ENCODE data around the gene ALOXE3. TPM values are rescaled to one million over a fixed set of nuclear protein-coding genes. Genes with fewer than 3 reads are reported as not detected.

ALOXE3 gene
- total RNA-seq, 4 donors from 2014 or later: not detected

- peak in 1 of 2 donors; percentile 15 for TF ChIP-seq POLR2A (IDR thresholded peaks at IDR 0.05)
- TF ChIP-seq CTCF (IDR thresholded peaks at IDR 0.05 in 4 of 5, conservative IDR thresholded peaks at IDR 0.05 in 1 of 5): no peak
- no peak for DNase-seq
- peaks cover 50 to 69% of the 10 kb centered on the region in 2 donors for H3K4me1 ChIP-seq
- no peak overlapping the region for H3K4me3 ChIP-seq
- peak overlapping the region; percentile 98 to 100 (median 100) for H3K27ac ChIP-seq
- intact Hi-C loops (cut with DNase I; ENCODE audit: low total_unique reads) (no loop called here), in situ Hi-C loops (cut with MboI; ENCODE audit: low sequenced_read_pairs in 4 of 4) (no loop called here)
- no peak for ATAC-seq
- H3K36me3 ChIP-seq: peaks cover 25 to 94% of the 10 kb centered on the region in 2 donors
- no peaks in the 10 kb centered on the region for H3K27me3 ChIP-seq
- no peaks in the 10 kb centered on the region for H3K9me3 ChIP-seq
These were observed 25.5 kb upstream of the ALOXE3 start for GRCh38 chr17:8143581-8144400.

DNA sequence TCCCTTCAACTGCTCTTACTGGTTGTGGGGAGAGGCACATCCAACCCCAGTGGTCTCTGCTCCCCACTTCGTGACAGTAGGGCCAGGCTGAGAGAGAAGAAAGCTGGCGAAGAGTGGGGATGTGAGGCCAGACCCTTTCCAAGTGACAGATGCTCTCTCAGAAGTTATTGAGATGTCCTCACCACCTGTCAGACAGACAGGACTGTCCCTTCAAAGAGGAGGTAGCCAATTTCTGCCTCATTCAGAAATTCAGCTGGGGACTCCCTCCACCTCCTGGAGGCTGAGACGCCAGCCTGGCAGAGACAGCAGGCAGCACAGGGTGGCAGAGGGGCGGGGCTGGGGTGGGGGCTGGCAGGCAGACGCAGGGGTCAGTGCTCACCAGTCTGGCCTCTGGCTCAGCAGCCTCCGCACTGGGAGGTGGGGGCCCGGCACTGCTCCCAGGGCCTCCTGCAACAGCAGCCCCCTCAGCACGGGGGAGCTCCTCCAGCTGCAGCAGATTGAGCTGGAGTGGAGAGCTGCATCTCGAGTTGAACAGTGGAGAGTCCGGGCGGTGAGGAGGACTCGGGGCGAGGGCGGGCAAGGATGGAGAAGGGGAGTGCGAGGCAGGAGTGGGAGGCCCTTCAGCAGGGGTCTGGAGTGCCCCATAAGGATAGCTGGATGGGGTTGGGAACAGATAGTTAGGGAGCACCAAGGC, 24.7 kb upstream of the ALOXE3 start:
- Histone ChIP-seq H3K4me3 (no peak overlapping the region), H3K4me1 (peaks cover 45 to 66% of the 10 kb centered on the region in 2 donors), H3K36me3 (peaks cover 24 to 86% of the 10 kb centered on the region in 2 donors), H3K27me3 (no peaks in the 10 kb centered on the region), H3K9me3 (no peaks in the 10 kb centered on the region), H3K27ac (peak overlapping the region; percentile 98 to 100 (median 100))
- TF ChIP-seq CTCF (IDR thresholded peaks at IDR 0.05 in 4 of 5, conservative IDR thresholded peaks at IDR 0.05 in 1 of 5) (no peak), POLR2A (IDR thresholded peaks at IDR 0.05) (no peak)
- in situ Hi-C loops (cut with MboI; ENCODE audit: low sequenced_read_pairs in 4 of 4) (no loop called here), intact Hi-C loops (cut with DNase I; ENCODE audit: low total_unique reads) (no loop called here)
- ATAC-seq: no peak
- no peak for DNase-seq

GRCh38 chr17:8142158-8142886, 24.0 kb upstream of the ALOXE3 start:
- no peak for DNase-seq
- Histone ChIP-seq H3K4me1 (peaks cover 40 to 66% of the 10 kb centered on the region in 2 donors), H3K9me3 (no peaks in the 10 kb centered on the region), H3K27me3 (no peaks in the 10 kb centered on the region), H3K36me3 (peaks cover 20 to 79% of the 10 kb centered on the region in 2 donors), H3K27ac (peak overlapping the region; percentile 98 to 100 (median 100)), H3K4me3 (no peak overlapping the region)
- intact Hi-C loops (cut with DNase I; ENCODE audit: low total_unique reads) (no loop called here), in situ Hi-C loops (cut with MboI; ENCODE audit: low sequenced_read_pairs in 4 of 4) (no loop called here)
- TF ChIP-seq POLR2A (IDR thresholded peaks at IDR 0.05) (peak in 1 of 2 donors; percentile 11), CTCF (IDR thresholded peaks at IDR 0.05 in 4 of 5, conservative IDR thresholded peaks at IDR 0.05 in 1 of 5) (no peak)
- no peak for ATAC-seq

DNA sequence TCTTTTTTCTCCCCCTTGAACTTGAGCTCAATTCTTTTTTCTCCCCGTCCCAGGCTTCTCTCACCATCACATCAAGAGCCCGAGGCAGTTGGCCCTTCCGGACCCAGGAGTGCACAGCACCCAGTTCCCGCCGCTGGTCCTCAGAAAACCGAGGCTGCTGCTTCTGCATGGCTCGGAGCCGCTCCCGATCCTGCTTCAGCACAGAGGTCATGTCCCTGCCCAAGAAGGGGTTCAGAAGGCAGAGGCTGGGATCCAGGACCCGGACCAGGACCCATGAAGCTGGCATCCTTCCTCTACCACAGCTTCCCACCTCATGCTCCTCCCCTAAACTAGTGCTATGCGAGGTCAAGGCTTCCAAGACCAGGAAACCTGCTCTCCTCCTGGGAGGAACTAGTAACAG, 23.4 kb upstream of the ALOXE3 start:
- DNase-seq (peak in 1 of 2 donors; percentile 27), ATAC-seq (no peak)
- peak overlapping the region; percentile 98 to 100 (median 100) for H3K27ac ChIP-seq
- H3K27me3 ChIP-seq: no peaks in the 10 kb centered on the region
- no peak overlapping the region for H3K4me3 ChIP-seq
- peaks cover 15 to 73% of the 10 kb centered on the region in 2 donors for H3K36me3 ChIP-seq
- no peaks in the 10 kb centered on the region for H3K9me3 ChIP-seq
- peaks cover 38 to 60% of the 10 kb centered on the region in 2 donors for H3K4me1 ChIP-seq
- TF ChIP-seq POLR2A (IDR thresholded peaks at IDR 0.05) (no peak), CTCF (IDR thresholded peaks at IDR 0.05 in 4 of 5, conservative IDR thresholded peaks at IDR 0.05 in 1 of 5) (no peak)
- intact Hi-C loops (cut with DNase I; ENCODE audit: low total_unique reads) (loop anchor here (1.0 kb wide), 1 partner anchor 9 kb away; no protein-coding TSS in a partner anchor), in situ Hi-C loops (cut with MboI; ENCODE audit: low sequenced_read_pairs in 4 of 4) (no loop called here)
